Measurements from ENCODE around the gene CXCL6.

CXCL6 gene

GRCh38 chr4:73821325-73821724 lies 15.2 kb upstream of the CXCL6 start:
- Histone ChIP-seq H3K9me2 (replicated peaks; ENCODE audit: low read depth, low read length) (no peaks in the 10 kb centered on the region), H3F3A (ENCODE audit: low read depth) (no peaks in the 10 kb centered on the region), H3K4me2 (ENCODE audit: low read depth, low read length, poor library complexity, severe bottlenecking) (no peak overlapping the region), H2AFZ (ENCODE audit: low read length) (no peak overlapping the region), H3K79me2 (ENCODE audit: insufficient read depth, low read length) (no peaks in the 10 kb centered on the region), H3K4me3 (ENCODE audit: low read length, poor library complexity, severe bottlenecking) (no peak overlapping the region), H4K20me1 (ENCODE audit: insufficient read depth, low read length, poor library complexity, severe bottlenecking) (no peaks in the 10 kb centered on the region), H3K27me3 (ENCODE audit: insufficient read depth, low read length, poor library complexity, severe bottlenecking) (no peaks in the 10 kb centered on the region), H3K9ac (ENCODE audit: low read depth, low read length, poor library complexity, severe bottlenecking) (no peak overlapping the region), H3K9me3 (ENCODE audit: insufficient read depth, low read depth, low read length) (no peaks in the 10 kb centered on the region), H3K4me1 (ENCODE audit: insufficient read depth, low read length, poor library complexity, severe bottlenecking) (peaks cover 10% of the 10 kb centered on the region), H3K36me3 (ENCODE audit: insufficient read depth, low read length) (no peaks in the 10 kb centered on the region)
- no peak for TF ChIP-seq EZH2phosphoT487 (IDR thresholded peaks at IDR 0.05; ENCODE audit: borderline replicate concordance)
- TF ChIP-seq, protein P1, sequence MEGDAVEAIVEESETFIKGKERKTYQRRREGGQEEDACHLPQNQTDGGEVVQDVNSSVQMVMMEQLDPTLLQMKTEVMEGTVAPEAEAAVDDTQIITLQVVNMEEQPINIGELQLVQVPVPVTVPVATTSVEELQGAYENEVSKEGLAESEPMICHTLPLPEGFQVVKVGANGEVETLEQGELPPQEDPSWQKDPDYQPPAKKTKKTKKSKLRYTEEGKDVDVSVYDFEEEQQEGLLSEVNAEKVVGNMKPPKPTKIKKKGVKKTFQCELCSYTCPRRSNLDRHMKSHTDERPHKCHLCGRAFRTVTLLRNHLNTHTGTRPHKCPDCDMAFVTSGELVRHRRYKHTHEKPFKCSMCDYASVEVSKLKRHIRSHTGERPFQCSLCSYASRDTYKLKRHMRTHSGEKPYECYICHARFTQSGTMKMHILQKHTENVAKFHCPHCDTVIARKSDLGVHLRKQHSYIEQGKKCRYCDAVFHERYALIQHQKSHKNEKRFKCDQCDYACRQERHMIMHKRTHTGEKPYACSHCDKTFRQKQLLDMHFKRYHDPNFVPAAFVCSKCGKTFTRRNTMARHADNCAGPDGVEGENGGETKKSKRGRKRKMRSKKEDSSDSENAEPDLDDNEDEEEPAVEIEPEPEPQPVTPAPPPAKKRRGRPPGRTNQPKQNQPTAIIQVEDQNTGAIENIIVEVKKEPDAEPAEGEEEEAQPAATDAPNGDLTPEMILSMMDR (conservative IDR thresholded peaks at IDR 0.05; ENCODE audit: low read length), result no peak

DNA sequence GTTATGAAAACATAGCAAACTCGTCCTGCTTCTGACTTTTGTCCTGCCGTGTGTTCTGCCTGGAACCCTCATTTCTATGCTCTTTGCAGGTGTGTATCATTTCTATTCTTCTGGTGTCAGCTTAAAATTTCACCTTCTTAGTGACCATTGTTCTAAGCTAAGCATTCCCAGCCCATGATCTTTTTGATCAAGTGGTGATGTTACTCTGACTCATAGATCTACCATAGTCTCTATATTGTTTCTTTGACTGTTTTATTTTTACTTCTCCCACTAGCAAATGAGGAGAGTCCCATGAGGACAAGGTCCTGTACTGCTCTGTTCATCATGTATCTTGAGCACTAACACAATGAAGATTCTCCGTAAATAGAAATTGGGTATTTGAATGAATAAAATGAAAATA lies 14.1 kb upstream of the CXCL6 start:
- no peak overlapping the region for H2AFZ ChIP-seq (ENCODE audit: low read length)
- no peaks in the 10 kb centered on the region for H3K4me1 ChIP-seq (ENCODE audit: insufficient read depth, low read length, poor library complexity, severe bottlenecking)
- no peak overlapping the region for H3K9ac ChIP-seq (ENCODE audit: low read depth, low read length, poor library complexity, severe bottlenecking)
- peaks cover 2% of the 10 kb centered on the region for H3K9me3 ChIP-seq (ENCODE audit: insufficient read depth, low read depth, low read length)
- no peaks in the 10 kb centered on the region for H3K27me3 ChIP-seq (ENCODE audit: insufficient read depth, low read length, poor library complexity, severe bottlenecking)
- no peak overlapping the region for H3K4me3 ChIP-seq (ENCODE audit: low read length, poor library complexity, severe bottlenecking)
- H3K36me3 ChIP-seq (ENCODE audit: insufficient read depth, low read length), result no peaks in the 10 kb centered on the region
- H3K4me2 ChIP-seq (ENCODE audit: low read depth, low read length, poor library complexity, severe bottlenecking), result no peak overlapping the region
- H3K79me2 ChIP-seq (ENCODE audit: insufficient read depth, low read length), result no peaks in the 10 kb centered on the region
- H3K9me2 ChIP-seq (replicated peaks; ENCODE audit: low read depth, low read length), result no peaks in the 10 kb centered on the region
- no peaks in the 10 kb centered on the region for H4K20me1 ChIP-seq (ENCODE audit: insufficient read depth, low read length, poor library complexity, severe bottlenecking)
- TF ChIP-seq EZH2phosphoT487 (IDR thresholded peaks at IDR 0.05; ENCODE audit: borderline replicate concordance), result no peak
- TF ChIP-seq, protein P1 (conservative IDR thresholded peaks at IDR 0.05; ENCODE audit: low read length), result no peak
- no peaks in the 10 kb centered on the region for H3F3A ChIP-seq (ENCODE audit: low read depth)

DNA sequence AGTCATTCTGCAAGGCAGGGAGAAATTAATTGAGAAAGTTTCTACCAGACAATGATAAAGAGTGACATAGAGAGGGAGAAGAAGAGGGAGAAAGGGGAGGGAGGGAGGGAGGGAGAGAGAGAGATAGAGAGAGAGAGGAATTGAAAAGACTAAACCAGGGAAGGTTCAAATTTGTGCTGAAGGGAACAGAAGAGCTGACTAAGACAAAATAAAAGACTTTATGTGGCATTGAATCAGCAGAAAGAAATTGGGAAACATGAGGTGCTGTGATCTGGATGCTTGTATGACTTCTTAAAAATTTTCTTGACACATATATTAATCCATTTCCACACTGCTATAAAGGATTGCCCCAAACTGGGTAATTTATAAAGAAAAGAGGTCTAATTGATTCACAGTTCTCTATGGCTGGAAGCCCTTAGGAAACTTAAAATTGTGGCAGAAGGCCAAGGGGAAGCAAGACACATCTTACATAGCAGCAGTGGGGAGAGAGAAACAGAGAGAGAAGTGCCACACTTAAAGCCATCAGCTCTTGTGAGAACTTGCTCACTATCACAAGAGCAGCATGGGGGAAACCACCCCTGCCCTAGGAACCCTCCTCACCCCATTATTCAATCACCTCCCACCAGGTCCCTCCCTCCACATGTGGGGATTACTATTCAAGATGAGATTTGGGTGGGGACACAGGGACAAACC lies 13.5 kb upstream of the CXCL6 start:
- H3F3A ChIP-seq (ENCODE audit: low read depth), result no peaks in the 10 kb centered on the region
- H2AFZ ChIP-seq (ENCODE audit: low read length), result no peak overlapping the region
- H4K20me1 ChIP-seq (ENCODE audit: insufficient read depth, low read length, poor library complexity, severe bottlenecking), result no peaks in the 10 kb centered on the region
- H3K4me3 ChIP-seq (ENCODE audit: low read length, poor library complexity, severe bottlenecking), result no peak overlapping the region
- no peaks in the 10 kb centered on the region for H3K27me3 ChIP-seq (ENCODE audit: insufficient read depth, low read length, poor library complexity, severe bottlenecking)
- no peak overlapping the region for H3K4me2 ChIP-seq (ENCODE audit: low read depth, low read length, poor library complexity, severe bottlenecking)
- H3K9me2 ChIP-seq (replicated peaks; ENCODE audit: low read depth, low read length), result no peaks in the 10 kb centered on the region
- TF ChIP-seq EZH2phosphoT487 (IDR thresholded peaks at IDR 0.05; ENCODE audit: borderline replicate concordance), result no peak
- TF ChIP-seq, protein P1 (conservative IDR thresholded peaks at IDR 0.05; ENCODE audit: low read length), result no peak
- H3K9me3 ChIP-seq (ENCODE audit: insufficient read depth, low read depth, low read length), result peaks cover 7% of the 10 kb centered on the region
- no peaks in the 10 kb centered on the region for H3K36me3 ChIP-seq (ENCODE audit: insufficient read depth, low read length)
- no peaks in the 10 kb centered on the region for H3K79me2 ChIP-seq (ENCODE audit: insufficient read depth, low read length)
- H3K9ac ChIP-seq (ENCODE audit: low read depth, low read length, poor library complexity, severe bottlenecking), result no peak overlapping the region
- H3K4me1 ChIP-seq (ENCODE audit: insufficient read depth, low read length, poor library complexity, severe bottlenecking), result no peaks in the 10 kb centered on the region
